MM.1S (cell line): ENCODE data around the gene CFB.

Experiments used
- CTCF ChIP-seq: fragments of 300-600 bp; sonication (generic); IDR thresholded peaks from 2 replicates; pipeline ENCODE4 v1.5.1; 2016; ENCODE audit warnings: antibody characterized with exemption, low read length, mixed read lengths
- EZH2 ChIP-seq: fragments of 300-600 bp; sonication (generic); optimal IDR thresholded peaks from 2 replicates; pipeline ENCODE3; 2017; ENCODE audit warnings: low read depth, mild to moderate bottlenecking, antibody characterized with exemption, low read length, mixed read lengths

- TF ChIP-seq CTCF, result no peak
- TF ChIP-seq EZH2, result no peak
Measured at GRCh38 chr6:31907158-31907813, 38.6 kb upstream of the CFB start.
